Measurements from ENCODE around the gene HES6.

HES6 gene

GRCh38 chr2:238257786-238258700 is 18.2 kb upstream of the HES6 start:
- no peak overlapping the region for H3K27ac ChIP-seq

DNA sequence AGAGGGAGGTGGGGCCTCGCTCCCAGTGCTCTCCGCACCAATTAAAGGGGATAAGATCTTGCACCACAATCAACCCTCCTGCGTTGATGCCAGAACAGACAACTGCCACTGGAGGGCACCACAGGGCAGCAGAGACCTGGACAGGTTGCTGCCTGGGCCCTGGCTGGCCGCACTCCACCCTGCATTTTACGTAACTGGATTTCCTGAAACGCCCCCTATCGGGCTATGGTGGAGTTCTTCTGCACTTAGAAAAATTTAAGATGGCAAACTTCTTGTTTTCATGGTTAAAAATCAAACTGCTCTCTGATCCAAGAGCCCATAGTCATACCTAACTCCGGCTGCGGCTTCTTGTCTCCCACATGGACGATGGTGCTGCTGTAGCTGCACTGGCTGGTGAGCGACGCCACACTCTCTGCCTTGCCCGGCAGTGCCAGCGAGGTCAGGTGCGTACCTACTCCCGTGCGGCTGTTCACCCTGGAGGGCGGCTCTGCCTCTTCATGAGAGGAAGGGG is 16.8 kb upstream of the HES6 start:
- H3K27ac ChIP-seq, result no peak overlapping the region
- H3K4me3 ChIP-seq, result no peak overlapping the region

More at GRCh38 chr2:238257786-238258700, 18.2 kb upstream of the HES6 start:
- H3K4me3 ChIP-seq, result no peak overlapping the region

DNA sequence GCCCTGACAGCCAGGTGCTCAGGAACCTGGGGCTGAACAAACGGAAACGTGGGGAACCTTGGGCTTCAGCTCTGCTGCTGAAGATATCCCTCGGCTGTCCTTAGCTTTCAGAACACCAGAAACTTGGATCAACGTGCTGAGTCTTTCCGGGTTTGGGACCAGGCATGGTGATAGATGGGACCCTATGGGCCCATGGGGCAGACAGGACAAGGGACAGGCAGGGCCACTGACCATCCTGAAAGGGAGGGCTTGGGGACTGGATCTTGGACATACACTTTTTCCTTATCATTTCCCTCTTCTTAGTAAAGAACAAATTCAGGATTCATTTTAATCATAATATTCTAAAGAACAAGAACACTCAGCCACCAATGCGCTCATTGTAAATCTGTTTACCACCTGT is 16.3 kb upstream of the HES6 start:
- H3K4me3 ChIP-seq, result no peak overlapping the region
- no peak overlapping the region for H3K27ac ChIP-seq

DNA sequence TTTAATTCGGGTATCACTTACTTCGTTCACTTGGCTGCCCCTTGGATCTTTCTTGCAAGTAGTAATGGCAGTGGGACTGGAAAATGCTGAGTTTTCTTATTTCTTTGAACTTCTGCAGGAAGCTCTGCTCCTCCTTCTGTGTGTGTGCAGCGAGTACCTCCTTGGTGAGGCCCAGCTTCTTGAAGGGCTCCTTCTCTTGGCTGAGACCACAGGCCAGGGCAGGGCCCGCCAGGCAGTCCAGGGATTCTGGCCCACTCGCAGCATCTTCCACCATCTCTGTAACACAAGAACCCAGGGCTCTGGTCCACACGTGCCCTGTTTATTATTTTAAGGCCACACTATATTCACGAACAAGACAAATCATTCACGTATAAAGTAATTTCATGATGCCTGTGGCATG is 15.8 kb upstream of the HES6 start:
- H3K4me3 ChIP-seq, result no peak overlapping the region
- no peak overlapping the region for H3K27ac ChIP-seq

- Histone ChIP-seq H3K4me3 (no peak overlapping the region), H3K27ac (no peak overlapping the region)
These were observed 15.3 kb upstream of the HES6 start for GRCh38 chr2:238255151-238255551.

DNA sequence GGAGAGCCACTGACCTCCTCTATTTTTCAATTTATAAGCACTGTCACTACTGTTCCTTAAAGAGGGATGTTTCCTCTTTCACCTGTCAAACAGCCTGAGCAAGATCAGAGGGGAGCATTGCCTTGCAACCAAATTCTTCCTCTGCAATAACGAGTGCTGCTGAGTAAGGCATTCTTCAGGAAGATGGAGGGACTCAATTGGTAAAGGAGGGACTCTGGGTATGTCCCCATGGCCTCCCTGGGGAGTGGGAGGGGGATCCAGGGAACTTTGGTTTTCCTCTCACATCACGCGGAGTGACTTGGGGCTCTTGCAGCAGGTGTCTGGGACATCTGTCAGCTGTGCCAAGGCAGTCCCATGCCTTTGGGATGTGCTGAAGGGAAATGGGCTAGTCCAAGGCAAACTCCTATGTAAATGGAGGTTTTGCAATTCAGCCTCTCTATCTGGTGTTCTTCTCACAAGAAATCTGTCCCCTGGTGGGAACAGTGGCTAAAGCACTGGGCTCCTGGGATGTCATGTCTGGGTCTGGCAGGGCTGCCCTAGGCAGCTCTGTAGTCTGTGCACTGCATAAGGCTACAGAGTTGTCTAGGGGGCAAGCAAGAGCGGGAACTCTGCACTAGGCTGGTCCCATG is 14.4 kb upstream of the HES6 start:
- no peak overlapping the region for H3K27ac ChIP-seq
- no peak overlapping the region for H3K4me3 ChIP-seq

- no peak overlapping the region for H3K27ac ChIP-seq
- H3K4me3 ChIP-seq, result no peak overlapping the region
These were observed 13.2 kb upstream of the HES6 start for GRCh38 chr2:238252766-238253630.

DNA sequence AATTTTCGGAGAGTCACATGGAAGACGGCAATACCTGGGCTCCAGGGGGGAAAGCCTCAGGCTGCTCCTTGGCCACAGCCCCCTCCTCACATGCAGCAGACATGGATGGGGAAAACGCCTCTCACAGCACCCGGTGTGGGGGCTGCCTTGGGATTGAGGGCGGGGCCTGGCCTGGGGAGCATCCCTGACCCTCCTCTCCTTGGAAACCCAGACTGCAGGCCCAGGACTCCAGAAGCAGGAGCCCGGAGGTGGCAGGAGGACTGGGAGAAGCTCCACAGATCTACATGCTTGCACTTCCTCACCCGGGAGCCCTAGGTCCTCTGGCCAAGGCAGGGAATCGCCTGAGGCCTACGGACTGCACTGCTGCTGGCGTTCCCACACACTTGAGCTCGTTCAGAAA is 12.1 kb upstream of the HES6 start:
- H3K27ac ChIP-seq, result no peak overlapping the region
- no peak overlapping the region for H3K4me3 ChIP-seq

DNA sequence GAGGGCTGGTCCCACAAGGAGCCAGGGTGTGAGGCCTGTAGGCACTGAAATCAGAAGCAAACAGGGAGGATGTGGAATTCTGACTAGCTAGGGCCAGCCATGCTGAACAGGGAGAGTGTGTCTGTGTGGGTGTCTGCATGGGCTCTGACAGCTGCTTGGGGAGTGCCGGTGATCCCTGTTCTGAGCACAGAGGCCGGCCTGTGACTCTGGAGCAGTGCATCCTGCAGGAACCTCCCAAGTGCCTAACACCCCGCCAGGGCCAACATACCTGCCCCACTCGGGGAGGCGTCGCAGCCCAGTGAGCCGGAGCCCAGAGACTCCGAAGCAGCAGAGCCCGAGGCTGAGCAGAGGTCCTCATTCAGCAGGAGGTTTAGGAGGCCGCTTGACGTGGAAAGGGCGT is 11.5 kb upstream of the HES6 start:
- Histone ChIP-seq H3K27ac (no peak overlapping the region), H3K4me3 (no peak overlapping the region)

- no peak overlapping the region for H3K27ac ChIP-seq
- no peak overlapping the region for H3K4me3 ChIP-seq
These were observed 11.1 kb upstream of the HES6 start for GRCh38 chr2:238250896-238251295.

DNA sequence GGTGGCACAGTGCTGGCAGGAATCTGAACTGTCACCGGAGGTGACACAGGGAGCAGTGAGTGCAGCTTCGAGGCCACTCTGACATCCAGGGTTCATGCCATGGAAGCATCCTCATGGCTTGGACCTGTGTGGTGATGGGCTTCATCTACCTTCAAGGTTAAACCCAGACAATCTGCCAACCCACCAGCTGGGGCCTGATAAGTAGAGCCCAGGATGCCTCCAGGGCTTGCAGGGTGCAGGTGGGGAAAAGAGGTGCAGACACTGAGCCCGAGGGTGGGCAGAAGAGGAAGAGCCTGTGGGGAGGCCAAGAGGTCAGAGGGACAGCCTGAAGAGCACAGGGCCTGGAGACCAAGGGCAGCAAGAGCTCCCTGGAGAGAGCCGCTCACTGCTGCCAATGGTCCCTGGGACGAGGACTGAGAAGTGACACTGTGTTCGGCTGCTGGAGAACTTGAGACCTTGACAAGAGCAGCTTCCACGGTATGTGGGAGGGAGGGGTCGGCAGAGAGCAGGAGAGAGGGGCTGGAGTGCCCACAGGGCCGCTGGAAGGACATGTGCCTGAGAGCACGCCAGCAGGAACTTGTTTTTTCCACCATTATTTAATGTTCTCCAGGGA is 8.1 kb upstream of the HES6 start:
- Histone ChIP-seq H3K27ac (no peak overlapping the region), H3K4me3 (no peak overlapping the region)

- Histone ChIP-seq H3K4me3 (no peak overlapping the region), H3K27ac (no peak overlapping the region)
These were observed 7.4 kb upstream of the HES6 start for GRCh38 chr2:238247002-238247822.

DNA sequence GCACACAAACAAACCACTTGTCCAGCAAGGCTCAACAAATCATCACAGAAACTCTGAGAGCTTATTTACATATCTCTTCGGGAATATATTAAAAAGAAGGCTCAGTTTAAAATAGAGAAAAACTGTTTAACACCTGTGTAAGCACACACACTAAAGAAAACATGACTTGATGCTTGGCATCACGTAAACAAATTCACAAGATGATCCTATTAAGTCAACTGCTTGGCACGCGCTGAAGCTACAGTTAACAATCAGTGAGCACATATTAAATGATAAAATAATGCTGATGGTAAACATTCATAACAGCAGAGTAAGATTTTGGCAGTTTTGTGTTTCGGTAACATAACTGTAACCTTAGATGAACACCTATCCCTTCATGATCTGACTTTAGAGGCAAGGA is 4.3 kb upstream of the HES6 start:
- no peak overlapping the region for H3K4me3 ChIP-seq
- no peak overlapping the region for H3K27ac ChIP-seq

DNA sequence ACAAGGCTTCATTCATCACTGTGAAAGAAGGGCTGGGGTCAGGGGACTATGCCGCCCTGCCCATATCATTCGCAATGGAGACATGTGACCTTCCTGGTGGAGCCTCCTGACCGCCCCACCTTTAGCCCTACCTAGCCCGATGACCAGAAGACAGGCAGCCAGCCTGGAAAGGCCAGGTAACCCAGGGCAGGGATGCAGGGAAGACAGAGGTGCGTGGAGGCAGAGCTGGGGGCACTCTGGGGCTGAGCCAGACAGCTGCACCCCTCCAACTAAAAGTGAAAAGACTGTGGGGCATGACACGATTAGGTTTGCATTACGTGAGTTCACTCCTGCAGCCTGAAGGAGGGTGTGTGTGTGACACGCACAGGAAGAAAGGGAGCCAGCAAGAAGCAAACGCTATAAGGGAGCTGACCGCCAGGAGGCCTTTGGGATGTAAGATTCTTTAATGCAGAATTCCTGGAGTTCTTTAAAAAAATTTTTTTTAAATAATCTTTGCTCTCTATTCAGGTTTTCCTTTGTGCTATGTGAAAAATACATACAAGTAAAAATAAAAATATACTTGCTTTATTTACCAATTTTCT is 3.7 kb upstream of the HES6 start:
- Histone ChIP-seq H3K27ac (no peak overlapping the region), H3K4me3 (no peak overlapping the region)

DNA sequence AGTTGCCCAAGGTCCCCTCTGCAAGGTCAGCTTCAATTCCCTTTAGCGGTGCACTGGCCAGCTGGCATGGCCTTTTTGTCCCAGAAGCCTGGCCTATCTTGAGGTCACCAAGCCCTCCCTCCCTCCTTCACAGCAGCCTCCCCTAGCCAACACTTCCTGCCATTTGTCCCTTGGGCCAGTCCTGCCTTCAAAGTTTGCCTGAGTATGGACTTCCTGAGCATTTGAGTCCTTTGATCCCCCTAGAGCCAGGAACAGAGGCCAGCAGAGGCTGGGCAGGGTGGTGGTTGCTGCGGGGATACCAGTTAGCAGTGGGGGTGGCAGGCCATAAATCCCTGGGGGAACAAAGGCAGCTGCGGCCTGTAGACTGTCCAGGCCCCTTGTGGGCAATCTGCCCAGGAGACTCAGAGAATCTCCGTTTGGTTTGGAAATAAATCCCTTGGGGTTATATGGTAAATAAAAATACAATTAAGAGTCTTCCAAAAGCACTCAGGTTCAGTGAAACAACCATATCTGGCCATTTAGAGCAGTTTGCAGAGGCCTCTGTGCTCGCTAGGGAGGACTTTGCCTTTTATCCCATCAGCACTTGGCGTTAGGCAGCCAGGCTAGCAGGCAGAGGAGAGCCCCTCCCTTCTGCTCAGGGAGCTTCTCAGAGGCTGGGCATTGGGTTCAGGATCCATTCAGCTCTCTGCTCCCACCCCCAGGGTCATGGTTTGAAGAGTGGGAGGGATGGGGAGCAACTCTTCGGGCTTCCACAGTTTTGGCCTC is 3.1 kb upstream of the HES6 start:
- no peak overlapping the region for H3K4me3 ChIP-seq
- no peak overlapping the region for H3K27ac ChIP-seq

- H3K27ac ChIP-seq, result no peak overlapping the region
- H3K4me3 ChIP-seq, result no peak overlapping the region
These were observed 2.1 kb upstream of the HES6 start for GRCh38 chr2:238241970-238242369.

- H3K4me3 ChIP-seq, result peak overlapping the region in 5 of 7 experiments; percentile 28 to 68 (median 64)
- H3K27ac ChIP-seq, result no peak overlapping the region
These were observed 1.2 kb upstream of the HES6 start for GRCh38 chr2:238240757-238241711.
